OCI-LY1 (cell line): ENCODE data around the gene CPSF7.

ENCODE experiments used
- H2AFZ ChIP-seq: fragments of 200-600 bp; sonication (generic), shearing (Covaris generic); 2 replicates; pipeline ENCODE4 v1.6.0; 2014; ENCODE audit warnings: antibody characterized with exemption, mild to moderate bottlenecking, low read length
- H3F3A ChIP-seq: fragments of 200-600 bp; sonication (generic), shearing (Covaris generic); 2 replicates; pipeline ENCODE4 v1.6.0; 2014; ENCODE audit warnings: mild to moderate bottlenecking, antibody characterized with exemption, low read length, moderate library complexity; ENCODE audit not compliant: insufficient read depth
- H3K27ac ChIP-seq: fragments of 200-600 bp; sonication (generic); 2 replicates; pipeline ENCODE4 v1.5.1; 2014; ENCODE audit warnings: low read length, mixed run types, mild to moderate bottlenecking, low read depth; ENCODE audit not compliant: poor library complexity, severe bottlenecking
- H3K27me3 ChIP-seq: fragments of 200-600 bp; sonication (generic); 2 replicates; pipeline ENCODE4 v1.6.0; 2014; ENCODE audit warnings: antibody characterized with exemption, mild to moderate bottlenecking, low read length, moderate library complexity; ENCODE audit not compliant: insufficient read depth
- H3K36me3 ChIP-seq: fragments of 200-600 bp; sonication (generic); 2 replicates; pipeline ENCODE4 v1.6.1; 2014; ENCODE audit warnings: mild to moderate bottlenecking, antibody characterized with exemption, low read length, moderate library complexity, mixed read lengths; ENCODE audit not compliant: insufficient read depth
- H3K4me1 ChIP-seq: fragments of 200-600 bp; sonication (generic); 2 replicates; pipeline ENCODE4 v1.5.1; 2014; ENCODE audit warnings: mild to moderate bottlenecking, low read length, moderate library complexity; ENCODE audit not compliant: insufficient read depth, severe bottlenecking
- H3K4me2 ChIP-seq: fragments of 200-600 bp; sonication (generic), shearing (Covaris generic); 2 replicates; pipeline ENCODE4 v1.6.1; 2014; ENCODE audit warnings: low read length
- H3K4me3 ChIP-seq: fragments of 200-600 bp; sonication (generic); 2 replicates; pipeline ENCODE4 v1.5.1; 2014; ENCODE audit warnings: low read length, low read depth, mild to moderate bottlenecking, mixed read lengths; ENCODE audit not compliant: poor library complexity, severe bottlenecking
- H3K79me2 ChIP-seq: fragments of 200-600 bp; shearing (Covaris generic); 2 replicates; pipeline ENCODE4 v1.6.1; 2016; ENCODE audit warnings: mixed run types, low read length, mixed read lengths; ENCODE audit not compliant: insufficient read depth
- H3K9ac ChIP-seq: fragments of 200-600 bp; sonication (generic), shearing (Covaris generic); 2 replicates; pipeline ENCODE4 v1.6.1; 2014; ENCODE audit warnings: mild to moderate bottlenecking, low read length, mixed read lengths
- H3K9me2 ChIP-seq: fragments of 200-600 bp; sonication (generic), shearing (Covaris generic); 2 replicates; pipeline ENCODE4 v1.6.1; 2014; ENCODE audit warnings: low read depth, mild to moderate bottlenecking, low read length, mixed read lengths
- H3K9me3 ChIP-seq: fragments of 200-600 bp; shearing (Covaris generic); 2 replicates; pipeline ENCODE4 v1.6.1; 2014; ENCODE audit warnings: low read length, mixed read lengths
- H4K20me1 ChIP-seq: fragments of 200-600 bp; sonication (generic), shearing (Covaris generic); 2 replicates; pipeline ENCODE4 v1.6.0; 2016; ENCODE audit warnings: mild to moderate bottlenecking, low read length; ENCODE audit not compliant: insufficient read depth
- CTCF ChIP-seq: fragments of 200-600 bp; sonication (generic), shearing (Covaris generic); IDR thresholded peaks from 2 replicates; pipeline ENCODE4 v1.5.1; 2017; ENCODE audit warnings: mild to moderate bottlenecking, antibody characterized with exemption, low read length, moderate library complexity, mixed read lengths
- EZH2 ChIP-seq: fragments of 200-600 bp; sonication (generic), shearing (Covaris generic); IDR thresholded peaks from 2 replicates; pipeline ENCODE4 v1.8.0; 2017; ENCODE audit warnings: borderline replicate concordance, mixed run types, mild to moderate bottlenecking, antibody characterized with exemption, low read length, moderate library complexity, mixed read lengths

The CPSF7 gene

GRCh38 chr11:61375761-61376108 is 54.0 kb downstream of the CPSF7 start:
- Histone ChIP-seq H3F3A (no peaks in the 10 kb centered on the region), H3K4me3 (no peak overlapping the region), H2AFZ (no peak overlapping the region), H3K79me2 (no peaks in the 10 kb centered on the region), H3K9ac (no peak overlapping the region), H3K4me2 (no peak overlapping the region), H4K20me1 (no peaks in the 10 kb centered on the region), H3K4me1 (no peaks in the 10 kb centered on the region), H3K36me3 (peaks cover 56% of the 10 kb centered on the region), H3K9me2 (no peaks in the 10 kb centered on the region), H3K9me3 (peaks cover 6% of the 10 kb centered on the region; the same call in 1 of the 2 replicates), H3K27ac (no peak overlapping the region), H3K27me3 (no peaks in the 10 kb centered on the region)
- TF ChIP-seq EZH2 (no peak), CTCF (no peak)

GRCh38 chr11:61372659-61373420 is 56.9 kb downstream of the CPSF7 start:
- no peak for TF ChIP-seq EZH2
- no peak for TF ChIP-seq CTCF
- Histone ChIP-seq H3K4me2 (no peak overlapping the region), H3K4me1 (no peaks in the 10 kb centered on the region), H4K20me1 (no peaks in the 10 kb centered on the region), H3K4me3 (no peak overlapping the region), H3K9me3 (peaks cover 6% of the 10 kb centered on the region; the same call in 1 of the 2 replicates), H3K27me3 (no peaks in the 10 kb centered on the region), H3K9ac (no peak overlapping the region), H2AFZ (no peak overlapping the region), H3F3A (no peaks in the 10 kb centered on the region), H3K79me2 (no peaks in the 10 kb centered on the region), H3K27ac (no peak overlapping the region), H3K36me3 (peaks cover 85% of the 10 kb centered on the region), H3K9me2 (no peaks in the 10 kb centered on the region)

- no peak overlapping the region for H3K4me2 ChIP-seq
- H3K36me3 ChIP-seq, result peaks cover 99% of the 10 kb centered on the region
- no peaks in the 10 kb centered on the region for H3K4me1 ChIP-seq
- TF ChIP-seq CTCF (no peak), EZH2 (no peak)
- H3F3A ChIP-seq, result no peaks in the 10 kb centered on the region
- no peak overlapping the region for H3K9ac ChIP-seq
- no peaks in the 10 kb centered on the region for H3K9me2 ChIP-seq
- no peak overlapping the region for H3K4me3 ChIP-seq
- no peaks in the 10 kb centered on the region for H3K27me3 ChIP-seq
- H4K20me1 ChIP-seq, result no peaks in the 10 kb centered on the region
- H3K27ac ChIP-seq, result no peak overlapping the region
- no peak overlapping the region for H2AFZ ChIP-seq
- no peaks in the 10 kb centered on the region for H3K79me2 ChIP-seq
- H3K9me3 ChIP-seq, result peaks cover 6% of the 10 kb centered on the region; the same call in 1 of the 2 replicates
Observed at GRCh38 chr11:61370349-61371005, 59.3 kb downstream of the CPSF7 start.
